ENCODE results near the gene GRIN2A. TPM values are rescaled to one million over a fixed set of nuclear protein-coding genes. Genes with fewer than 3 reads are reported as not detected.

GRIN2A gene
- total RNA-seq, 4 donors from 2014 or later, result 0.35 to 7.4 (median 1.5) TPM

GRCh38 chr16:9907752-9908151 lies 274.5 kb downstream of the GRIN2A start:
- Histone ChIP-seq H3K4me1 (no peaks in the 10 kb centered on the region), H3K27me3 (no peaks in the 10 kb centered on the region), H3K9me3 (no peaks in the 10 kb centered on the region), H3K4me3 (no peak overlapping the region), H3K27ac (no peak overlapping the region), H3K36me3 (no peaks in the 10 kb centered on the region)
- no peak for DNase-seq
- TF ChIP-seq CTCF (IDR thresholded peaks at IDR 0.05), result no peak
- no peak for TF ChIP-seq POLR2A (IDR thresholded peaks at IDR 0.05)

GRCh38 chr16:9906218-9906617 lies 276.0 kb downstream of the GRIN2A start:
- TF ChIP-seq CTCF (IDR thresholded peaks at IDR 0.05) (no peak), POLR2A (IDR thresholded peaks at IDR 0.05) (no peak)
- Histone ChIP-seq H3K27me3 (no peaks in the 10 kb centered on the region), H3K27ac (no peak overlapping the region), H3K4me1 (no peaks in the 10 kb centered on the region), H3K9me3 (no peaks in the 10 kb centered on the region), H3K4me3 (no peak overlapping the region), H3K36me3 (no peaks in the 10 kb centered on the region)
- no peak for DNase-seq

- DNase-seq, result no peak
- Histone ChIP-seq H3K36me3 (no peaks in the 10 kb centered on the region), H3K4me3 (no peak overlapping the region), H3K4me1 (no peaks in the 10 kb centered on the region), H3K27me3 (no peaks in the 10 kb centered on the region), H3K27ac (no peak overlapping the region), H3K9me3 (no peaks in the 10 kb centered on the region)
- no peak for TF ChIP-seq POLR2A (IDR thresholded peaks at IDR 0.05)
- no peak for TF ChIP-seq CTCF (IDR thresholded peaks at IDR 0.05)
Measured at GRCh38 chr16:9904526-9904925, 277.7 kb downstream of the GRIN2A start.

GRCh38 chr16:9900576-9900975 lies 281.7 kb downstream of the GRIN2A start:
- no peak overlapping the region for H3K27ac ChIP-seq
- no peaks in the 10 kb centered on the region for H3K9me3 ChIP-seq
- H3K4me1 ChIP-seq, result no peaks in the 10 kb centered on the region
- no peak for DNase-seq
- H3K4me3 ChIP-seq, result no peak overlapping the region
- H3K27me3 ChIP-seq, result no peaks in the 10 kb centered on the region
- H3K36me3 ChIP-seq, result no peaks in the 10 kb centered on the region
- TF ChIP-seq POLR2A (IDR thresholded peaks at IDR 0.05) (no peak), CTCF (IDR thresholded peaks at IDR 0.05) (no peak)

GRCh38 chr16:9898555-9898954 lies 283.7 kb downstream of the GRIN2A start:
- H3K27ac ChIP-seq, result no peak overlapping the region
- no peaks in the 10 kb centered on the region for H3K27me3 ChIP-seq
- H3K4me3 ChIP-seq, result no peak overlapping the region
- no peak for DNase-seq
- H3K9me3 ChIP-seq, result no peaks in the 10 kb centered on the region
- TF ChIP-seq CTCF (IDR thresholded peaks at IDR 0.05), result no peak
- no peak for TF ChIP-seq POLR2A (IDR thresholded peaks at IDR 0.05)
- no peaks in the 10 kb centered on the region for H3K4me1 ChIP-seq
- H3K36me3 ChIP-seq, result no peaks in the 10 kb centered on the region

- H3K27ac ChIP-seq, result no peak overlapping the region
- no peaks in the 10 kb centered on the region for H3K36me3 ChIP-seq
- no peaks in the 10 kb centered on the region for H3K27me3 ChIP-seq
- H3K4me3 ChIP-seq, result no peak overlapping the region
- H3K4me1 ChIP-seq, result no peaks in the 10 kb centered on the region
- no peak for DNase-seq
- H3K9me3 ChIP-seq, result no peaks in the 10 kb centered on the region
- TF ChIP-seq POLR2A (IDR thresholded peaks at IDR 0.05) (no peak), CTCF (IDR thresholded peaks at IDR 0.05) (no peak)
Measured at GRCh38 chr16:9898124-9898523, 284.1 kb downstream of the GRIN2A start.

Data from Peyer's patch (tissue), 4 donors.